ENCODE data around the gene ZCCHC8.
"Not testable (repeated sequence)": the region's sequence is repeated elsewhere in the genome, so short reads cannot be mapped to it uniquely, and the experiment has no call there.

The ZCCHC8 gene

DNA sequence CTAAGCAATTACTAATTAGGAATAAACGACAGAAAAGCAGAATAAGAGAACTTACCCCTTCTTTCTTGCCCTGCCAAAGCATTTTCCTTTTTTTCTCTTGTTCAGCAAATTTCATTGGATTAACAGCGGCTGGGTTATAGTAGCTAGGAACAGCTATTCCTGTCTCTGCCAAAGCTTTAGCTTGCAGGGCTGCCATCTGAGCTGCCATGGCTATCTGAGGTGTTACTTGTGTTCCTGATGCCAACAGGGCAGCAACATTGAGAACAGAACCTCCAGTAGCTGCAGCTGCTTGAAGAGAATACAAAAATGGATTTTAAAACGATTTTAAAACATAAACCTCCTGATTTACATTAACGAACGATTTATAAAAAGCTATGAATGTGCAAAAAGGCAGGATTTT lies 7.4 kb upstream of the ZCCHC8 start:
- no peak for DNase-seq

DNA sequence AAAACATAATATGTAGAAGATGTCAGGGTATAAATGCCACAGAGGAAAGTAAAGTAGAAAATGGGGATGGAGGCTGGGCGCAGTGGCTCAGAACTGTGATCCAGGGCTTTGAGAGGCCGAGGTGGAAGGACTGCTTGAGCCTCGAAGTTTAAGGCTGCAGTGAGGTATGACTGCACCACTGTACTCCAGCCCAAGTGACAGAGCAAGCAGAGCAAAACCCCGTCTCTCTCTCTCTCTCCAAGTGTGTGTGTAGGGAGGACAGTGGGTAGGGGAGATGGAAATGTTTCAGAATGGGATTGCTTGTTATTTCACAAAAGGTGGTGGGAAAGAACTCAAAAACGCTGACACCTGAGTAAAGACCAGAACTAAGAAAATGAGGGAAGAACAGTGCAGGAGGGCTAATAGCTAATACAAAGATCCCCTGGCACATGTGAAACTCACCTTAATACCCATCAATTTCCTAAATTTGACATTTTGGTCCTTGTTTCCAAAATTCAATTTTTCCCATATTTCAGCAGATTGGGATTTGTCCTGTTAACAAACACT lies 5.7 kb upstream of the ZCCHC8 start:
- DNase-seq = no peak

DNA sequence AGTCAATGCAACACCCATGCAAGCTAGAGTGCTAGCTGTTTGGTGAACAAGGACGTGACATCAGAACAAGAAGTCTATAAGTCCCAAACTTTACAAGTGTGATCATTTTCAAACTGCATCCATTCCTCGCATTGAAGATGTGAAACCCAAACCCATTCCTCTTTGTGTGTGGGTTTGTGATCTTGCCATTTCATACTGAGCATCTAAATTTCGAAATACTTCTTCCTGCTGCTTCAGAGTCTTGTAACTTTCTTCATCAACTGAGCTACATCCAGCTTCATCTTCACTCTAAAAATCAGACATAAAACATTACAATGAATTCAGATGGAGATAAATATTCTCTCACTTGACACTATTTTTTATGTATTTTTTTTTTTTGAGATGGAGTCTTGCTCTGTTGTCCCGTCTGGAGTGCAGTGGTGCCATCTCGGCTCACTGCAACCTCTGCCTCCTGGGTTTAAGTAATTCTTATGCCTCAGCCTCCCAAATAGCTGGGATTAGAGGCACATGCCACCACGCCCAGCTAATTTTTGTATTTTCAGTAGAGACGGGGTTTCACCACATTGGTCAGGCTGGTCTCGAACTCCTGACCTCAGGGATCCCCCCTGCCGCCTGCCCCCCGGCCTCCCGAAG lies 4.8 kb upstream of the ZCCHC8 start:
- DNase-seq = no peak

DNA sequence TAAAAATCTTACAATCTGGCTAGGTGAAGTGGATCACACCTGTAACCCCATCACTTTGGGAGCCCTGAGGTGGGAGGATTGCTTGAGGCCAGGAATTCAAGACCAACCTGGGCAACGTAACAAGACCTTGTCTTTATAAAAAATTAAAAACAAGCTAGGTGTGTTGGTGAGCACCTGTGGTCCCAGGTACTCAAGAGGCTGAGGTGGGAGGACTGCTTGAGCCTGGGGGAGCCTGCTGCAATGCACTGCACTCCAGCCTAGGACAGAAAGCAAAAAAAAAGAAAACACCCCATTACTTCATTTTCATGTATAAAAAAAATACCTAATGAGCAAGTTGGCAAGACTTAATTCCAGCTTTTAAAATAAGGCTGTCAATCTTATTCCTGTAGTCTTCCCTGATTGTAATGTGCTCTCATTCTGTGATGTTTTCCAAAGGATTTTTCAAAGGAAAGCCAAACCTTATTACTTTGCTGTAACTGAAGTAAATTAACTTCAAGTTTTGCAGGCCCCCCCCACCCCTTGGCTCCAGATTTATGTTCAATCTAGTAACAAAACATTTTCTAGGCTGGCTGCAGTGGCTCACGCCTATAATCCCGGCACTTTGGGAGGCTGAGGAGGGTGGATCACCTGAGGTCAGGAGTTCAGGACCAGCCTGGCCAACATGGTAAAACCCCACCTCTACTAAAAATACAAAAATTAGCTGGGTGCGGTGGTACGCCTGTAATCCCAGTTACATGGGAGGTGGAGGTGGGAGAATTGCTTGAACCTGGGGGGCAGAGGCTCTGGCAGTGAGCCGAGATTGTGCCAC lies 3.3 kb upstream of the ZCCHC8 start:
- no peak for DNase-seq

DNA sequence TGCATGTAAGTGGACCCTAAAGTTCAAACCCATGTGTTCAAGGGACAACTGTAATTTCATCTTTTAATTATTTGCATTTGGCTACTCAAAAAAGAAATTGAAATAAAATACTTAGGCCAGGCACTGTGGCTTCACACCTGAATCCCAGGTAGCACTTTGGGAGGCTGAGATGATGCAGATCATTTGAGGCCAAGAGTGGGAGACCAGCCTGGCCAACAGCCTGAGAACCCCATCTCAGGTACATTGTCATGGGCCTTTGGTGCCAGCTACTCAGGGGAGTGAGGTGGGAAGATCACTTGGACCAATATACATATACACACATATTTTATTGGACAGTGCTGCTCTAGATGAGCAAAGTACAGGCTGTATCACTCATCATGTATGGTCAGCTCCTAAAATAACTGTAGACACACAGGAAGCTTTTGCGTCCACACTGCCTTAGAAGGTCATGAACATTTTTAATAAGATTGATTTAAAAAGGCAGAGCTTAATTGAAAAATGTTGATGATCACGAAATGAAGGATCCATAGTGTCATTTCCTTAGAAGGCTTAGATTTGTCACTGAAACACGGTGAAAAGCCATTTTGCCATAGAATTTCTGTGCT lies 2.5 kb upstream of the ZCCHC8 start:
- no peak for DNase-seq

DNA sequence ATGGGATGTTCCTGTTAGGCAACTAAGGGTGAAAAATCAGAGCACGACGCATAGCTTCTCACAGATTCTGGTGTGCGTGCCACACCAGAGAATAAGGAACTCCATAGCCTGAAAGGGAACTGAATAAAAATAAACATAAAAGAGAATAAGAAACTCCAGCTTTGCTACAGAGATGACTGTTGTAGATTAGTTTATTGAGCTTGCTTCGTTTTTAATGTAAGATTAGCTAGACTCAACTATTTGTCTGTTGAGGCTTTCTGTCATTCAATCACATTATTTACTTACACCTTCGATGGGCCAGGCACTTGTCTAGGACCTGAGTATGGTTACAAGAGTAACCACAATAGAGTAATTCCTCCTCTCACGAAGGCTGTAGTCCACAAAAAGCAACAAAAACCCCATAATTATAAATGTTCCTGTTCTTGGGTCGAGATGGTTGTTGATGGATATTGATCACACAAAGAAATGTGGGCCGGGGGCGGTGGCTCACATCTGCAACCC lies 807 bp upstream of the ZCCHC8 start:
- DNase-seq = no peak

DNA sequence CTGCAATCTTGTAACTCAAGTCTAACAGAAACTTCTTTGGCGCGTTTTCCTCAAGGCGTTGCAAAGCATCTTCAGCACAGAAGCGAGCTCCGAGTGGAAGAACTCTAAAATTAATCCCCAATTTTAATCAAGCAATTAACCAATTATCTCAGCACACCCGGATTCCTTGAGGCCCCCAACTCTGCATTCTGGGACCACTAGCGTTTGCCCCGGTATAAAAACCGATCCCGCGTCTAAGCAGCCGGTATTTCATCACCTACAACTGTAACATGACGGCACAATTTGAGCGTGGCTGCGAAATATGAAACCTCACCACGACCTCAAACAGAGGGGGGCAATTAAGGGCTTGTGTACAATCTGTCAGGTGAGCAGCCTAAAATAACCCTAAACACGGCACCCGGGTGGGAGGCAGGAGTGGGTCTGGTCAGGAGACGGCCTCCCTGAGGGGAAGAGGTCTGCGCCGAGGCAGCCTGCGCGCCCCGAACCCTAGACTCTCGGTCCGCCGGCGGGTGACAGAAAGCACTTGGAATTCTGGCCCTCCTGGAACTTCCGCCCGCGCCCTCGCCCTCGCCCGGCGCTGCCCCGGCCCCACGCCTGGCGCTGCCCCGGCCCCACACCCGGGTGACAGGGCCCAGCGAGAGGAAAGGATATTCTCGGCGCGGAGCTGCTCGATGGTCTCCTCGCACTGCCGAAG lies 594 bp downstream of the ZCCHC8 start:
- DNase-seq = peak in 23 of 51 donors; percentile 23 to 65 (median 55)

DNA sequence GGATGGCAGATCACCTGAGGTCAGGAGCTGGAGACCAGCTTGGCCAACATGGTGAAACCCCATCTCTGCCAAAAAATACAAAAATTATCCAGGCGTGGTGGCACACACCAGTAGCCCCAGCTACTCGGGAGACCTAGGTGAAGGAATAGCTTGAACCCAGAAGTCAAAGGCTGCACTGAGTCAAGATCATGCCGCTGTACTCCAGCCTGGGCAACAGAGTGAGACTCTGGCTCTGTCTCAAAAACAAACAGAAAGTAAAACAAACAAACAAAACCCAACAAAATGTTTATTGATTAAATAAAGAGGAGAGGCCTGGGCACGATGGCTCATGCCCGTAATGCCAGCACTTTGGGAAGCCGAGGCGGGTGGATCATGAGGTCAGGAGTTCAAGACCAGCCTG lies 5.5 kb downstream of the ZCCHC8 start:
- DNase-seq = no peak

DNA sequence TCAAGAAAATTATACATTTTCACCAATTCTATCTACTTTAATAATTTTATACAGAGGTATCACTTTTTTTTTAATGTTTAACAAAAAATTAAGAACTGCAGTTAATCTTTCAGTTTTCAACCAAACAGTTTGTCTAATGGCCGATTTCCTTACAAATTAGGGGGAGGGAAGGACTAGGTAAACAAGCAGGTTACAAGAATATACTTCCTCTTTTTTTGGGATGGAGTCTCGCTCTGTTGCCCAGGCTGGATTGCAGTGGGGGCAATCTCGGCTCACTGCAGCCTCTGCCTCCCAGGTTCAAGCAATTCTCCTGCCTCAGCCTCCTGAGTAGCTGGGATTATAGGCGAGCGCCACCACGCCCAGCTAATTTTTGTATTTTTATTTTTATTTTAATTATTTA lies 7.5 kb downstream of the ZCCHC8 start:
- DNase-seq = not testable (repeated sequence)

DNA sequence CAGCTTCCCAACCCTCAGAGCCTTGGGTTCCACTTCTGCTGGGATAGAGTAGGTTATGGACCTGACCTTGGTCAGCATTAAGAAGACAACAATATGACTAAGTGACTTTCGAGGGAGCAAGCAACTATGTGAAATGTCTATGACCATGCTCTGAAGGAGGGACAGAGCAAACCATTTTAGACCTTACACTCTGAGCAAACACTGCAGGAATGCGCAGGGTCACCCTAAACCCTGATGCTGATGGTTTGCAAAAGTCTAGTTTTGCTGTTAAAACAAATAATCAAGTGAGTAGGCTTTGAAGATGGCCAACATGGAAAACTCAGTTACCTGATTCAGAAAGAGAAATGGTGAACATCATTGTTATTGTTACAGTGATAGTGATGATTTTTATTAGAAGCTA lies 8.7 kb downstream of the ZCCHC8 start:
- DNase-seq = no peak

DNA sequence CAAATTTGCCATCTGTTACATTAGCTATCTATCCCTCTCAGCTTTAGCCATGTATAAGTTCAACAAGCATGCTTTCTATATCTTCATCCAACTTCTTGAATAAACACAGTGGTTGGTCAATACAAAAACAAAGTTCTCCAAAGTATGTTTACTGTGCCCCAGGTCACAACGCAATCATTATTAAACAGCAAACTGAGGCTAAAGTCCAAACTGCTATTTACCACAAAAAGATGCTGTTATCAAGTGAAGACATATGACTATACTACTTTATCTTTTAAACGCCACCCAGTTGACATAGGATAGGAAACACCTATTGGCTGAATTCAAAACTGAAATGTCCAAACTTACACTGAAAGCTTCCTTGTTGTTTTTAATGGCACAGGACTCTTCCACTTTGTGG lies 11.7 kb downstream of the ZCCHC8 start:
- DNase-seq = no peak

DNA sequence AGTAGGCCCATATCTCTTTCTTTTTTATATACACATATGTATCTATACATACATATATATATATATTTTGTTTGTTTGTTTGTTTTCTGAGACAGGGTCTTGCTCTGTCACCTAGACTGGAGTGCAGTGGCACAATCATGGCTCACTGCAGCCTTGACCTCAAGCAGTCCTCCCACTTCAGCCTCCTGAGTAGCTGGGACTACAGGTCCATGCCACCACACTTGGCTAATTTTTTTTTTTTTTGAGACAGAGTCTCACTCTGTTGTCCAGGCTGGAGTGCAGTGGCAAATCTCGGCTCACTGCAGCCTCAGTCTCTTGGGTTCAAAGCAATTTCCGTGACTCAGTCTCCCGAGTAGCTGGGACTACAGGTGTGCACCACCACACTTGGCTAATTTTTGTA lies 12.9 kb downstream of the ZCCHC8 start:
- DNase-seq = not testable (repeated sequence)

DNA sequence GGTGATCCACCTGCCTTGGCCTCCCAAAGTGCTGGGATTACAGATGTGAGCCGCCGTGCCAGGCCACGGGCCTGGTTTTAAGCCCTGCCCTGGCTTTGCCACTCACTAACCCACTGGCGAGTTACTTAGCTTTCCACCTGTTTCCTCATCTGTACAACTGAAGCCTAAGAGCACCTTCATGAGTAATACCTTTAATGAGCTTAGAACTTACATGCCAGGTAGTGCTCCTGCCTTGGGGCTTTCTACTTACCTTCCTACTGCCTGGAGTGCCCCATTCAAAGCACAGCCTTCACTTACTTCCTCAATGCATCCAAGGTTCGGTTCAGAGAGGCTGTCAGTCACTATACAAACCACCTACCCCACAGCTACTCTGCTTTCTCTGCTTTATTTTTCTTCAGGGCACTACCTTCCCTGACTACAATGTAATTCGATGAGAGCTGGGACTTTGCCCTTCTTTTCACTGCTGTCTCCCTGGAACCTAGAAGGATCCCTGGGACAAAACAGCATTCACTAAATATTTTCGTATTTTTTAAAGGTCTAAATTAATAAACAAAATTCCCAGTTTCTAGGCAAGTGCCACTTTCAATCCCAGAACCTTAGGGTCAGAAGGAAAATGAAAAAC lies 13.8 kb downstream of the ZCCHC8 start:
- no peak for DNase-seq

DNA sequence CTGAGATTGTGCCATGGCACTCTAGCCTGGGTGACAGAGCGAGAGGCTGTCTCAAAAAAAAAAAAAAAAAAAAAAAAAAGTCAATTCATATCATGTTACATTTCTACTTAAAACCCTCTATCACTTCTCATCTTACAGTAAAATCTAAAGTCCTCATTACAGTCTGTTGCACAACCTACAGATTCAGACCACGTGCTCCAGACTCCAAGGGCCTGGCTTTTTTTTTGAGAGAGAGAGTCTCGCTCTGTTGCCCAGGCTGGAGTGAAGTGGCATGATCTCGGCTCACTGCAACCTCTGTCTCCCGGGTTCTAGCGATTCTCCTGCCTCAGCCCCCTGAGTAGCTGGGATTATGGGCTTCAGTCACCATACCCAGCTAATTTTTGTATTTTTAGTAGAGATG lies 14.4 kb downstream of the ZCCHC8 start:
- DNase-seq = not testable (repeated sequence)

DNA sequence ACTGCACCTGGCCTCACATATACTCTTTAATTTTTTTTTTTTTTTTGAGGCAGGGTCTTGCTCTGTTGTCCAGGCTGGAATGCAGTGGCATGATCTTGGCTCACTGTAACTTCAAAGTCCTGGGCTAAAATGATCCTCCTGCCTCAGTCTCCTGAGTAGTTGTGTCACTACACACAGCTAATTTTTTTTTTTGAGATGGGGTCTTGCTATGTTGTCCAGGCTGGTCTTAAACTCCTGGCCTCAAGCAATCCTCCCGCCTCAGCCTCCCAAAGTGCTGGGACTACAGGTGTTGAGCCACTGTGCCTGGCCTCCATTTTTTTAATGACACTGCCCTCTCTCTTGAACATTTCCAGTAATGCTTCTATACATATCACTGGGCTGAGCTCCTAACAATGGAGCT lies 16.3 kb downstream of the ZCCHC8 start:
- DNase-seq = not testable (repeated sequence)

DNA sequence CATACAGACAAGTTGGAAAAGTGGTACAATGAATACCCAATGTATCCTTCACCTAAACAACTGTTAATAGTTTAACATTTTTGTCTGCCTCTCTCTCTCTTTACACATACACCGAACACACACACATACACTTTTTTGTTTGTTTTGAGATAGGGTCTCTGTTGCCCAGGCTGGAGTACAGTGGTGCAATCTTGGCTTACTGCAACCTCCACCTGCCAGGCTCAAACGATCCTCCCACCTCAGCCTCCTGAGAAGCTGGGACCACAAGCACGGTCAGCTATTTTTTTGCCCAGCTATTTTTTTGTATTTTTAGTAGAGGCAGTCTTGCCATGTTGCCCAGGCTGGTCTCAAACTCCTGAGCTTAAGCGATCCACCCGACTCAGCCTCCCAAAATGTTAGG lies 16.8 kb downstream of the ZCCHC8 start:
- DNase-seq = no peak

DNA sequence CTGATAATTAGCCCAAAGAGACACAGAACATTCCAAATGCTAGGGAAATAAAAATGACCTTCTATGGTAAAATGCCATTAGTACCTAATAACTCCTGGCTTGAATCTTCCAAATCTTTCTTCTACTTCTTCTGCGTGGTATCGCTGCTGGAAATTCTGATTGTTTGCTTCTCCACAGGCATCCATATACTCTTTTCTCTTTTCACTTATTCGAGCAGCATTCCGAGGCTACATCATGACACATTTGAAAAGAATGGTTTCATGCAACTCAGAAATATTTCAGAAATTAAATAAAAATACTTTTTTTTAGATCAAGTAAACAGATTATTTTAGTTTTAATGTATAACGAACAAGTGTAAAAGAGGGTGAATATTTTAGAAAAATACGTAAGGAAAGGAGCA lies 18.9 kb downstream of the ZCCHC8 start:
- DNase-seq = no peak

DNA sequence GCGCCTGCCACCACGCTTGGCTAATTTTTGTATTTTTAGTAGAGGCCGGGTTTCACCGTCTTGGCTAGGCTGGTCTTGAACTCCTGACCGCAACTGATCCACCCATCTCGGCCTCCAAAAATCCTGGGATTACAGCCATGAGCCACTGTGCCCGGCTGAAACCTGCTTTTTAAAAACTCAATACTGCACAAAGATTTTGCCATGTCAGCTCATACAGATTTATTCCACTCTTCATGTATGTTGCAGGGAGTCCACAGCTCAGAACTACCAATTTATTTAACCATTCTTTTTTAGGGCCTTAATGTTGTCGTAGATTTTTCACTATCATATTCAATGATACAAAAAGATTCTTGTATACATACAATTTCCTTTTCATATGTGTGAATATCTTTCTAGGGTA lies 20.0 kb downstream of the ZCCHC8 start:
- no peak for DNase-seq

DNA sequence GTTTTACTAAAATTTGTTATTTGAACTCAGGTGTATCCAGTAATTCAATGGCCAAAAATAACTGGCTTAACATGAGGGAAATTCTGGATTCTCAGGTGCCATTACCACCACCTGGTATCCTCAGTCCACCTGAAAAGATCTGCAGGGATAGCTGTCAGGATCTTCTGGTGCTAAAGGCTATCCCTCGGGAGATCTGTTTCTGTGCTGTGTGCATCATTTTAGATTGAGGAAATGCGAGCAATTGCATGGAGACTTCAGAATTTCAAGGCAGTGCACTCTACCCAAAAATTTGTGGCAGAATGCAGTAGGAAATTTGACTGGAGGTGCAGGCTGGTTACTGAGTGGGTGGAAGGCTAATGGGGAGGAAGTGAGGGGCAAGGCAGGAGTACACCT lies 26.4 kb downstream of the ZCCHC8 start:
- DNase-seq = no peak

DNA sequence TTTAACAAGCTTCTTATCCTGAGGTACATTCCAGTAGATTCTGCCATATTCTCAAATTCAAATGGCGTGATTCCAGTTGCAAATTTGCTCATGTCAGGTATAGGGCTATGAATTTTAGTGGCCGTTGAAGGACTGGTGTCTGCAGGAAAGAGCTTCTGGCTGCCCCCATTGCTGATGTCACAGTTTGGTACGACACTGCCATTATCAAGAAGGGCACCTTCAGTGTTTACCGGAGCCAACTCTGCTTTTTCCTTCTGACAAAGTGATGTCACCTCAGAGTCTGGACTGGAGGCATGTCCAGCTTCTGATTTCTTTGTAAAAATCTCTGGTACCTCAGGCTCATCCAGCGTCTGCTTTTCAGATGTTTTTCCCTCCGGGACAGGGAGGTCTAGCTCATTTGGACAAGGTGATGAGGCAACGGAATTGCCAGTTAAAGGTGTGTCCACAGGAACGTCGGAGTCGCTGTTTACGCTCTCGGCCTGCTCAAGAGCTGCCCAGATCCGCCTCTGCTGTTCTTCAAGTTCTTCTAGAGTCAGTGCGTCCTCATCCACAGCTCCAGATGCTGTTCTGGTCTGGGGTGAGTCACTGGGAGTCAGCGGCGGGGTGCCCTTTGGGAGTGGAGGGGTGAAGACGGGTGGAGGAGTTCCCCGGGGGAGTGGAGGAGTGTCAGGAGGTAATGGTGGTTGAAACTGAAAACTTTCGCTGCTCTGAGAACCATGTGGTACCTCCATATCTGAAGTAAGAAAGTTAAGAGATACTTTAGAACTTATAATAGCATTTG lies 27.0 kb downstream of the ZCCHC8 start:
- DNase-seq = no peak

All from hypothalamus (tissue), 51 donors.